PFSK-1 (cell line): ENCODE results near the gene JPT2.

ENCODE experiments used
- POLR2AphosphoS5 ChIP-seq: IDR thresholded peaks from 2 replicates; pipeline ENCODE4 v1.6.1; 2012; ENCODE audit warnings: low read depth, mild to moderate bottlenecking, control low read depth, low read length, moderate library complexity
- REST ChIP-seq, 2 experiments: IDR thresholded peaks; 2 replicates each; pipeline versions ENCODE4 v1.6.1 to v1.8.0; 2011 to 2012; ENCODE audit warnings: low read depth in 2 of 2, low read length in 2 of 2, control low read depth in 1 of 2, inconsistent platforms in 1 of 2, mild to moderate bottlenecking in 1 of 2, moderate library complexity in 1 of 2; ENCODE audit not compliant: insufficient read depth in 1 of 2
- SIN3A ChIP-seq: IDR thresholded peaks from 2 replicates; pipeline ENCODE4 v1.6.1; 2012; ENCODE audit warnings: mild to moderate bottlenecking, low read length, moderate library complexity, borderline replicate concordance; ENCODE audit not compliant: insufficient read depth
- TAF1 ChIP-seq: IDR thresholded peaks from 2 replicates; pipeline ENCODE4 v1.6.1; 2012; ENCODE audit warnings: low read length, control low read depth, borderline replicate concordance; ENCODE audit not compliant: insufficient read depth

- TF ChIP-seq REST (IDR thresholded peaks at IDR 0.05; ENCODE audit: insufficient read depth in 1 of 2, low read depth in 2 of 2, low read length in 2 of 2) (no peak), POLR2AphosphoS5 (no peak), SIN3A (no peak), TAF1 (no peak)
Observed at GRCh38 chr16:1726661-1727502, 48.8 kb downstream of the JPT2 start.
